Panc1 (cell line): ENCODE data around the gene NF1. TPM values are rescaled to one million over a fixed set of nuclear protein-coding genes. Genes with fewer than 3 reads are reported as not detected.

Experiments
- ATAC-seq: fragments of 200-7000 bp; cut with Tn5 transposase; 2 replicates; pipeline ENCODE4 v1.9.1; 2020; ENCODE audit warnings: mild to moderate bottlenecking, moderate library complexity
- BruUV-seq: library from RNA; stranded (reverse); fragments of 400-500 nt; replicated peaks from 2 replicates; lab custom pipeline; 2021; lab: Mats Ljungman, UMichigan
- CTCF ChIA-PET: fragments of 300-600 bp; sonication (Branson Sonifier 250); formaldehyde crosslinking; loops from one replicate; lab custom pipeline; 2022; ENCODE audit warnings: antibody characterized with exemption; lab: Charles Lee
- POLR2A ChIA-PET: fragments of 300-600 bp; sonication (Branson Sonifier 250); formaldehyde crosslinking; loops from one replicate; lab custom pipeline; 2022; ENCODE audit warnings: antibody characterized with exemption; lab: Charles Lee
- DNase-seq: peaks from one replicate; pipeline ENCODE4 v3.0.0-alpha.2; 2010; ENCODE audit warnings: low read depth, low spot score
- H3K27ac ChIP-seq: 2 replicates; pipeline ENCODE4 v1.5.1; 2011; ENCODE audit warnings: mild to moderate bottlenecking, low read length, inconsistent platforms
- H3K27me3 ChIP-seq: fragments of 200-500 bp; sonication (Bioruptor generic); 2 replicates; pipeline ENCODE4 v1.6.0; 2014; ENCODE audit warnings: low read length, inconsistent platforms; ENCODE audit not compliant: control insufficient read depth, insufficient read depth
- H3K36me3 ChIP-seq: fragments of 200-500 bp; sonication (Bioruptor generic); 2 replicates; pipeline ENCODE4 v1.5.1; 2014; ENCODE audit warnings: inconsistent platforms, mild to moderate bottlenecking, low read length, moderate library complexity; ENCODE audit not compliant: control insufficient read depth, insufficient read depth
- H3K4me1 ChIP-seq: 2 replicates; pipeline ENCODE4 v1.5.1; 2011; ENCODE audit warnings: inconsistent platforms, mild to moderate bottlenecking, low read length, moderate library complexity; ENCODE audit not compliant: control insufficient read depth, insufficient read depth
- H3K4me3 ChIP-seq, 2 experiments: 2 replicates each; pipeline ENCODE4 v1.5.1; 2011 to 2012; ENCODE audit warnings: low read depth in 2 of 2, low read length in 2 of 2, mild to moderate bottlenecking in 2 of 2, inconsistent platforms in 1 of 2, moderate library complexity in 1 of 2
- H3K9me3 ChIP-seq: fragments of 200-500 bp; sonication (Bioruptor generic); 2 replicates; pipeline ENCODE4 v1.5.1; 2014; ENCODE audit warnings: low read depth, mild to moderate bottlenecking, inconsistent platforms, low read length, moderate library complexity; ENCODE audit not compliant: control insufficient read depth, insufficient read depth
- CTCF ChIP-seq: fragments of 450-650 bp; IDR thresholded peaks from 2 replicates; pipeline ENCODE4 v1.5.1; 2017; ENCODE audit warnings: mild to moderate bottlenecking
- POLR2AphosphoS5 ChIP-seq: IDR thresholded peaks from 2 replicates; pipeline ENCODE4 v1.6.1; 2012; ENCODE audit warnings: mild to moderate bottlenecking, low read depth, low read length, moderate library complexity
- REST ChIP-seq, 2 experiments: IDR thresholded peaks; 2 replicates each; pipeline ENCODE4 v1.6.1; 2011 to 2012; ENCODE audit warnings: low read depth in 2 of 2, control low read depth in 1 of 2, low read length in 1 of 2, mild to moderate bottlenecking in 1 of 2, moderate library complexity in 1 of 2; ENCODE audit not compliant: insufficient read depth in 1 of 2
- SIN3A ChIP-seq: IDR thresholded peaks from 2 replicates; pipeline ENCODE4 v1.6.1; 2012; ENCODE audit warnings: low read depth, mild to moderate bottlenecking, low read length, moderate library complexity, borderline replicate concordance; ENCODE audit not compliant: insufficient read depth
- TCF7L2 ChIP-seq: IDR thresholded peaks from 2 replicates; pipeline ENCODE4 v1.6.1; 2011; ENCODE audit warnings: mild to moderate bottlenecking, low read depth, low read length, inconsistent platforms
- in situ Hi-C: cut with HindIII; loops from 2 replicates; pipeline ENCODE4 v1.10.0; 2016; ENCODE audit warnings: low sequenced_read_pairs, low pct_unique_long_range_greater_than_20kb
- intact Hi-C: fragments of 100-400 bp; cut with micrococcal nuclease; formaldehyde crosslinking; loops from one replicate; pipeline ENCODE4 v1.10.0; 2022; ENCODE audit not compliant: unreplicated experiment
- total RNA-seq: library from RNA; stranded (reverse); gene quantifications from one replicate; pipeline ENCODE4 v1.2.1, GENCODE V29; 2021; ENCODE audit not compliant: unreplicated experiment

The NF1 gene
- total RNA-seq, 1 experiment from 2014 or later: 82.5 TPM

DNA sequence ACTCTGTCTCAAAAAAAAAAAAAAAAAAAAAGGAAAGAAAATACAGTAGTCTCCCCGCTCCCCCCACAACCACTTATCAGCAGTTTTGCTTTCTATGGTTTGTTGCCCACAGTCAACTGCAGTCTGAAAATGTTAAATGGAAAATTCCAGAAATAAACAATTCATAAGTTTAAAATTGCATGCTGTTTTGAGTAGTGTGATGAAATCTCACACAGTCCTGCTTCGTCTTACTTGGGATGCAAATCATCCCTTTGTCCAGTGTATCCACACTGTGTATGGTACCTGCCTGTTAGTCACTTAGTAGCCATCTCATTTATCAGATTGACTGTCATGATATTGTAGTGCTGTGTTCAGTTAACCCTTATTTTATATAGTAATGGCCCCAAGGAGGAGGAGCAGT is 41.5 kb downstream of the NF1 start:
- CTCF ChIA-PET: no interaction called here
- no peak for TF ChIP-seq REST (IDR thresholded peaks at IDR 0.05; ENCODE audit: insufficient read depth in 1 of 2, low read depth in 2 of 2, low read length in 1 of 2)
- no peak for TF ChIP-seq POLR2AphosphoS5
- TF ChIP-seq TCF7L2: no peak
- TF ChIP-seq CTCF: no peak
- no peak for TF ChIP-seq SIN3A
- H3K9me3 ChIP-seq: no peaks in the 10 kb centered on the region
- no TSS peak for BruUV-seq
- no peak overlapping the region for H3K27ac ChIP-seq
- POLR2A ChIA-PET: no interaction called here
- no peak overlapping the region for H3K4me3 ChIP-seq
- peaks cover 5% of the 10 kb centered on the region for H3K4me1 ChIP-seq
- ATAC-seq (no peak; the same call in 1 of the 2 replicates), DNase-seq (no peak)
- intact Hi-C loops: no loop called here
- no peaks in the 10 kb centered on the region for H3K27me3 ChIP-seq
- H3K36me3 ChIP-seq: no peaks in the 10 kb centered on the region
- in situ Hi-C loops: no loop called here

DNA sequence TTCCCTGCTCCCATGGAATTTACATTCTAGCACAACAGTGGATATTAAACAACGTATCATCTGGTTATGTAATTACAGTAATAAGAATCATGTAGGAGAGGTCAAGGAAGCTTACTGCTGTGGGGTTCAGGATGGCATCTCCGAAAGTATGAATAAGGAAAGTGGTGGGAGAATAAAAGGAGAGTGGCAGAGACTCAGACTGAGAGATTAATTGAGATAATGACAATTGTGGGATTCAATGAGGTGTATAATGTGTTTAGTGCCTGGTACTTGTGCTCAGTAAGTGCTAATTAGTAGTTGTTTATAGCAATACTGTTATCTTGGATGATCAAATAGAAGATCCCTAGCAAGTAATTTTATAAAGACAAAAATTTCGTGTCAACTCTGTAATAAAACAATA is 45.3 kb downstream of the NF1 start:
- no peaks in the 10 kb centered on the region for H3K9me3 ChIP-seq
- TF ChIP-seq CTCF (no peak), POLR2AphosphoS5 (no peak), SIN3A (no peak), REST (IDR thresholded peaks at IDR 0.05; ENCODE audit: insufficient read depth in 1 of 2, low read depth in 2 of 2, low read length in 1 of 2) (no peak), TCF7L2 (no peak)
- no peaks in the 10 kb centered on the region for H3K36me3 ChIP-seq
- no peaks in the 10 kb centered on the region for H3K27me3 ChIP-seq
- in situ Hi-C loops (no loop called here), intact Hi-C loops (loop anchor here (10.0 kb wide), 1 partner anchor 465 kb away; no protein-coding TSS in a partner anchor)
- no peak for ATAC-seq
- ChIA-PET POLR2A (no interaction called here), CTCF (no interaction called here)
- BruUV-seq: no TSS peak
- H3K27ac ChIP-seq: no peak overlapping the region
- DNase-seq: no peak
- peaks cover 4% of the 10 kb centered on the region for H3K4me1 ChIP-seq
- no peak overlapping the region for H3K4me3 ChIP-seq
